Spinal cord (tissue), 10 donors: ENCODE measurements around the gene MXRA5. TPM values are rescaled to one million over a fixed set of nuclear protein-coding genes. Genes with fewer than 3 reads are reported as not detected.
"Not testable (repeated sequence)": the region's sequence is repeated elsewhere in the genome, so short reads cannot be mapped to it uniquely, and the experiment has no call there.

Experiments
- DNase-seq, 6 donors: peaks; one replicate each; pipeline versions ENCODE4 v3.0.0 to v3.0.0-alpha.2; 2013 to 2015; ENCODE audit warnings: low spot score in 6 of 6, low read depth in 4 of 6
- H3K27ac ChIP-seq: one replicate; pipeline ENCODE4 v1.5.1; 2013; ENCODE audit warnings: low read depth, low read length, control low read depth
- H3K27me3 ChIP-seq: one replicate; pipeline ENCODE4 v1.6.1; 2013; ENCODE audit warnings: low read length; ENCODE audit not compliant: control insufficient read depth, insufficient read depth
- H3K36me3 ChIP-seq: one replicate; pipeline ENCODE4 v1.6.1; 2013; ENCODE audit warnings: low read length; ENCODE audit not compliant: control insufficient read depth, insufficient read depth
- H3K4me1 ChIP-seq: one replicate; pipeline ENCODE4 v1.6.1; 2013; ENCODE audit warnings: low read length; ENCODE audit not compliant: control insufficient read depth, insufficient read depth
- H3K4me3 ChIP-seq: one replicate; pipeline ENCODE4 v1.5.1; 2013; ENCODE audit warnings: low read depth, low read length, control low read depth
- H3K9me3 ChIP-seq: one replicate; pipeline ENCODE4 v1.6.1; 2013; ENCODE audit warnings: low read length; ENCODE audit not compliant: control insufficient read depth, insufficient read depth
- WGBS: methylation state at CpG from one replicate; pipeline ENCODE4 v1.1.5; 2013; ENCODE audit warnings: missing lambda C conversion rate; ENCODE audit not compliant: insufficient coverage; 5-methylcytosine and 5-hydroxymethylcytosine counted together
- polyA plus RNA-seq, 2 donors: library from polyadenylated mRNA; unstranded; fragments of 120-200 nt; gene quantifications; one replicate each; pipeline ENCODE4 v1.2.1, GENCODE V29; 2013; ENCODE audit not compliant: insufficient read length in 2 of 2
- total RNA-seq, 2 donors: library from RNA; depleted of rRNA in 1 of 2; stranded (reverse); fragments of 120-200 nt in 1 of 2; fragments of >200 nt in 1 of 2; gene quantifications; one replicate each; pipeline versions ENCODE4 v1.2.3 to v1.2.4, GENCODE V29; 2013 to 2014
- donor health status: healthy.

Gene MXRA5
- total and polyA plus RNA-seq, 4 donors: 7.0 to 53.6 (median 23.0) TPM

DNA sequence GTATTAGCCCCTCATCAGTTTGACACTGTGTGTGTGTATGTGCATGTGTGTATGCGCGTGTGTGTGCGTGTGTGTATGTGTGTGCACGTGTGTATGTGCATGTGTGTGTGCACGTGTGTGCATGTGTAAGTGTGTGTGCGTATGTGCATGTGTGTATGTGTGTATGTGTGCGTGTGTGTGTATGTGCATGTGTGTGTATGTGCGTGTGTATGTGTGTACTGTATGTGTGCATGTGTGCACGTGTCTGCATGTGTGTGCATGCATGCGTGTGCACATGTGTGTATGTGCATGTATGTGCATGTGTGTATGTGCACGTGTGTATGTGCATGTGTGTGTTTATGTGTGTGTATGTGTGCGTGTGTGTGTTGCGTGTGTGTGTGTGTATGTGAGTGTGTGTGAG lies 31.1 kb upstream of the MXRA5 start:
- H3K27me3 ChIP-seq: no peaks in the 10 kb centered on the region
- no peaks in the 10 kb centered on the region for H3K36me3 ChIP-seq
- no peak overlapping the region for H3K4me3 ChIP-seq
- no peak for DNase-seq
- 92% methylated on average over 11 of the region's 13 CpGs for WGBS
- no peak overlapping the region for H3K27ac ChIP-seq
- no peaks in the 10 kb centered on the region for H3K9me3 ChIP-seq
- no peaks in the 10 kb centered on the region for H3K4me1 ChIP-seq

DNA sequence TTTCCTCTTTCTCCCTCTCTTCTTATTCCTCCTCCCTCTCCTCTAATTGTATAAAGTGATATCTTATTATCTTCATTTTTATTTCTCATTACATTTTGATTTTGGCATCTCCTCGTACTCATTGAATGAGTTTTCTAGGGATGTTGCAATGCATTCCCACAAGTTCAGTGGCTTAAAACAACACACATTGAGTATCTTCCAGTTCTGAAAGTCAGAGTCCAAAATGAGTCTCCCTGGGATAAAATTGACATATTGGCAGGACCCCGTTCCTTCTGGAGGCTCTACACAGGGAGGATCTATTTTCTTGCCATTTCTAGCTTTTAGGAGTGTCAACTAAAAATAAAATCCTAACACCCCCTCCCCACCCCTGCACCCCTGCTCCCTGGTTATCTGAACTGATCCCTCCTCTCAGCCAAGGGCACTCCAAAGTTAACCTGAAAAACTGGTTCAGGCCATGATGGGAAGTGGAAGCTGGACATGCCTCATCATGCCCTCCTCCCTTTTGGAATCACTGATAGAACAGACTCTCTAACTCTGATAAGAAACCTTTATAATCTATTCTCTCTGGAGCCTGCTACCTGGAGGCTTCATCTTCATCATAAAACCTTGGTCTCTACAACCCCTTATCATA lies 29.5 kb upstream of the MXRA5 start:
- not testable (repeated sequence) for DNase-seq
- 80% methylated on average over 1 of the region's 2 CpGs for WGBS

DNA sequence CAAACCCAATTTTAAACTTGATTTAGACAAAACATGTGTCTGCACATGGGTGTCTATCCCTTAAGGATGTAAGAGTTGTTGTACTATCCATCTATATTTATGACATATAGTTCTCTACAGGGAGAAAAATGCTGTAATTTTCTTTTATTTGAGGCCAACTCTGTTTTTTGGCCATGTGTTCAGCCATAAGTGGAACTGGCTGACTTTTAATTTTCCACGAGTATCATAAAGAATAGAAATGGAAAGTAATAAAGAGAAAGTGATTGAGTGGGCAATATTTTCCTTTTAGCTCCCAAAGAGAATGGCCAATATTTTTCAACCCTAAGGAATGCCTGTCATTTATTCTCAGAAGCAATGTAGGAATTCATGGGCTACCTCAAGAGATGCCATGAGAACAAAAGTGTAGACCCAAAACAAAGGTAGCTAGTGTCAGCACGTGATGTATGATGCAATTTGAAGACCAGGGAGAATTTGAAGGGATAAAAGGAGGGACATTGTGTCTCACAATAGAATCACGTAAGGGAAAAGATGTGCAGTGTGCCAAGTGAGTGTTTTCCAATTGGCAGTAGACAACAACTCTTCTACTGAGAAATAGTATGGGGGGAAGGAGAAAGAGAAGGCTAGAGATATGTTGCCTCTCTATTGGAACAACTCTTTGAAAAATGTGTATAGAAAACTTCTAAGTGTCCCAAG lies 27.8 kb upstream of the MXRA5 start:
- no peaks in the 10 kb centered on the region for H3K27me3 ChIP-seq
- WGBS: 46% methylated on average over 2 of the region's 3 CpGs
- no peaks in the 10 kb centered on the region for H3K4me1 ChIP-seq
- no peaks in the 10 kb centered on the region for H3K36me3 ChIP-seq
- no peaks in the 10 kb centered on the region for H3K9me3 ChIP-seq
- H3K4me3 ChIP-seq: no peak overlapping the region
- H3K27ac ChIP-seq: no peak overlapping the region
- no peak for DNase-seq

More for the DNA sequence above, 29.5 kb upstream of the MXRA5 start:
- not testable (repeated sequence) for H3K36me3 ChIP-seq, H3K4me3 ChIP-seq, H3K27me3 ChIP-seq, H3K4me1 ChIP-seq, H3K9me3 ChIP-seq, H3K27ac ChIP-seq

DNA sequence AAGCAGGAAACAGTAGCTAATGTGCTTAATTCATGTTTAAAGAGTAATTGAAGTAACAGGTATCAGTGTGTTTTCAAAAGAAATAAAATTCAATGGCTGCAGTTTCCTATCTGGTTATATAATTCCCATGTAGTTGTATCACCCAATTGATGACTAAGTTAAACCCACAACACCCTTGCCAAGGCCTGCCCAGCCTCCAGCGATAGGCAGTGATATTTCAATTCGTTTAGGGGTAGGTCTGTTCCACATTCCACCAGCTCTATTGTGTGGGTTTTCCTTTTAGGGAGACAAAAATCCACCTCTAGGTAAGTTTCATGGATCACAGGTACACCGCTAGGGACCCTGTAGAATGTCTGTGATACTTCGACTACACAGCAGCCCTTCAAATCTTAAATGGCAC lies 24.7 kb upstream of the MXRA5 start:
- Histone ChIP-seq H3K27me3 (no peaks in the 10 kb centered on the region), H3K4me3 (no peak overlapping the region), H3K27ac (no peak overlapping the region), H3K36me3 (no peaks in the 10 kb centered on the region), H3K9me3 (no peaks in the 10 kb centered on the region), H3K4me1 (no peaks in the 10 kb centered on the region)
- no peak for DNase-seq
- WGBS: no CpG with 5 or more reads among the region's 4 CpGs

DNA sequence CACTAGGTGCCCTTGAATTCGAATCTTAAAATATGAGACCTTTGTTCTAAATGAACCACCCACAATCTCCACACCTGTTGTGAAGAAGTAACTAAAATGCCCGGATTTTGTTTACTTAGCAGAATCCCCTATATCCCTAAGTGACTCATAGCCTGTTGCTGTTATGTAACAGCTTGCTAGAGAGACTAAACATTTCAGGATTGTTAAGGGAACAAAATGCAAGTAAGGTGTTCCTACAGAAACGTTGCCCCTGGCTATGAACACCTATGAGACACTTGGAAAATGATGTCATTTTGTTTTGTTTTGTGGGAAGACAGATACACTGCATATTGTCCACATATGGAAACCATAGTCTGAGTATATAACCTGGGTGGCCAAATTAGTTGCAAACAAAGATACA lies 24.2 kb upstream of the MXRA5 start:
- WGBS: 100% methylated on average over 1 of the region's 3 CpGs
- H3K36me3 ChIP-seq: no peaks in the 10 kb centered on the region
- H3K27me3 ChIP-seq: no peaks in the 10 kb centered on the region
- H3K9me3 ChIP-seq: no peaks in the 10 kb centered on the region
- H3K4me1 ChIP-seq: no peaks in the 10 kb centered on the region
- no peak for DNase-seq
- H3K4me3 ChIP-seq: no peak overlapping the region
- H3K27ac ChIP-seq: no peak overlapping the region

DNA sequence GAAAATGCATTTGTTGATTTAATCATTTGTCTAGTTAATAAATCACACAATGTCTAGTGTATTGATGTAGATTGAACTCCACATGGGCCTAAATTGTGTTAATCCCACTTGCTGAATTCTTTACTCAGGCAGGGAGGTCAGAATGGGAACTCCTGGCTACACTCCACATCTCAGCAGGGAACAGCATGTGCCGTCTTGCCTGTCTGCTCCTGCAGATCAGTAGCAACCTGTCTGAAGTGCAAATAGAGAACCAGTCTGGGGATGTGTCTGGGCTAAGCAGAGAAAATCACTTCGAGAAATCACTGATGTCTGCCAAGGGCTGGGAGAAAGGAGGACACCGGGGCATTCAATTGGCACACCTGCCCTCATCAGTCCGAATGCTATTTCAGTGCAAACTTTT lies 16.5 kb upstream of the MXRA5 start:
- Histone ChIP-seq H3K4me3 (no peak overlapping the region), H3K27me3 (no peaks in the 10 kb centered on the region), H3K27ac (no peak overlapping the region), H3K36me3 (no peaks in the 10 kb centered on the region), H3K4me1 (no peaks in the 10 kb centered on the region), H3K9me3 (no peaks in the 10 kb centered on the region)
- WGBS: 52% methylated on average over 4 of the region's 4 CpGs
- DNase-seq: peak in 1 of 6 donors; percentile 23

DNA sequence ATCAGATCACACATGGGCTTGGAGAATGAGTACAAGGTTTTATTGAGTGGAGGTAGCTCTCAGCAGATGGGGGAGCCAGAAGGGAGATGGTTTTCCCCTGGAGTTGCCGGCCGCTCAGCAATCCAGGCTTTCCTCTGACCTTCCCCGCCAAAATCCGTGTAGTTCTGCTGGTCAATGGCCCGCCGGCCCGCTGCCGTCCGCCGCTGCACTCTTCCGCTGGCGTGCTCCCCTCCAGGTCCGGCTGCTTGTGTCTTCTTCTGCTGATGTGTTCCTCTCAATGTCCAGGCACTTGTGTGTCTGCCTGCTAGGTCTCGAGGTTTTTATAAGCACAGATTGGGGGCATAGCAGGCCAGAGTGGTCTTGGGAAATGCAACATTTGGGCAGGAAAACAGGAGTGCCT lies 14.4 kb upstream of the MXRA5 start:
- 84% methylated on average over 14 of the region's 14 CpGs for WGBS
- DNase-seq: no peak
- Histone ChIP-seq H3K4me3 (no peak overlapping the region), H3K9me3 (no peaks in the 10 kb centered on the region), H3K4me1 (no peaks in the 10 kb centered on the region), H3K36me3 (no peaks in the 10 kb centered on the region), H3K27me3 (no peaks in the 10 kb centered on the region), H3K27ac (no peak overlapping the region)

DNA sequence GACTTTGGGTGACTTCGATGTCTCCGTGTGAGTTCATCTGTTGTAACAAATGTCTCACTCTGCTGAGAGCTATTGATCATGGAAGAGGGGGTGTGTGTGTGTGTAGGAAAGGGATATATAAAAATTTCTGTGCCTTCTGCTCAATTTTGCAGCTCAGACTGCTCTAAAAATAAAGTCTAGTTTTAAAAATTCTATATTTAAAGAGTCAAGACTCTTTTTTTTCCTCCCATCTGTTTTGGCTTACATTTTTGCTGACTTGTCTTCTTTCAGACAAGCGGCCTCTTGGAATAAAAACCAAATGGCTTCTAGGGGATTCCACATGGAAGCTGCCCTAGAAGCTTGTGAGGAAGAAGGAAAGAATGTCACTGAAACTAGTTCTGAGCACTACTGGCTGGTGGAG lies 6.3 kb upstream of the MXRA5 start:
- peak in 1 of 6 donors; percentile 56 for DNase-seq
- H3K9me3 ChIP-seq, H3K36me3 ChIP-seq, H3K27me3 ChIP-seq, H3K27ac ChIP-seq, H3K4me3 ChIP-seq, H3K4me1 ChIP-seq: not testable (repeated sequence)
- no CpG with 5 or more reads among the region's 3 CpGs for WGBS

DNA sequence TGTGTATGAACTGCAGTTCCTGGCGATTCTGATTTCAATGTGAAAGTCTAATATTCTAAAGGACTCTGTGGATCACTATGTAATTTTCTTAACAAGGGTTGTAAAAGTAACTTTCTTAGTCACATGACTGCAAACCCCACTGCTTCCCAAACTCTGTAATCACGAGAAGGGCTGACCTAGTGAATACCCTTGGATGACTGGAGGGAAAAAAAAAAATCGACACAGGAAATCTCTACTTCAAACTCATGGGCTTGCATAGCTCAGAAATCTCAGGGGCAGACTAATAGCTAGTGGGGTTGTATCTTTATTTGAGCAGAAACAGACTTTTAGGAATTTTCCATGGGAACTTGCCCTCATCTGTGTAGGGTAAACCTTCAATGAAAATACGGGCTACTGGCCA lies 4.8 kb upstream of the MXRA5 start:
- DNase-seq: no peak
- Histone ChIP-seq H3K27me3 (peaks cover 8% of the 10 kb centered on the region), H3K27ac (no peak overlapping the region), H3K4me3 (no peak overlapping the region), H3K4me1 (peaks cover under 1% of the 10 kb centered on the region), H3K9me3 (no peaks in the 10 kb centered on the region), H3K36me3 (no peaks in the 10 kb centered on the region)
- no CpG with 5 or more reads among the region's 4 CpGs for WGBS

DNA sequence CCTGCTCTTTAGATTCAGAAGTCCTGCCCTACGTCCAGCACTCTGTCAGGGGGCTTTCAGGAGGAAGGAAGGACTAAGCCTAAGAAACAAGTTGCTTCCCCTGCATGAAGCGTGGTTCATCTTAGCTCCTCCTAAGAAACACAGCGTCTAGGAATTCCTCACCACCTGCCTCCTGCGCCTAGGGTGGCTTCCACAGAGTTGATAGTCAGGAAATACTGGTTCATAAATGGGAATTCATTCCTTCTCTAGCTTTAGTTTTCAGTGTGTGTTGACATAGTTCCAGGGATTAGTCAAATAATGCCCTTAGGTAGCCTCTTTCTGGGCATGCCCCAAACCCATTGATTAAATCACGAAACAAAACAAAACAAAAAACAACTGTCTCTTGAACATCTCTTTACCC lies 1.7 kb upstream of the MXRA5 start:
- Histone ChIP-seq H3K36me3 (no peaks in the 10 kb centered on the region), H3K4me1 (peaks cover 18% of the 10 kb centered on the region), H3K9me3 (no peaks in the 10 kb centered on the region), H3K27ac (no peak overlapping the region), H3K4me3 (no peak overlapping the region), H3K27me3 (peaks cover 33% of the 10 kb centered on the region)
- no peak for DNase-seq
- WGBS: 55% methylated on average over 2 of the region's 5 CpGs
